AG09309 (cell line): ENCODE results near the gene SRD5A1.

Experiments used
- DNase-seq: peaks from one replicate; pipeline ENCODE4 v3.0.0-alpha.2; 2010; ENCODE audit warnings: low read depth
- H3K4me3 ChIP-seq: 2 replicates; pipeline ENCODE4 v1.5.1; 2011; ENCODE audit warnings: mild to moderate bottlenecking, low read depth, low read length, moderate library complexity; ENCODE audit not compliant: control insufficient read depth
- TF ChIP-seq, protein P1 (sequence below): IDR thresholded peaks from 2 replicates; pipeline ENCODE4 v1.5.1; 2011; ENCODE audit warnings: mild to moderate bottlenecking, low read depth, low read length, inconsistent platforms; ENCODE audit not compliant: insufficient read depth, control insufficient read depth; ENCODE audit errors: missing control alignments

SRD5A1 gene

GRCh38 chr5:6723816-6724300, 90.6 kb downstream of the SRD5A1 start:
- no peak overlapping the region for H3K4me3 ChIP-seq
- DNase-seq, result no peak
- TF ChIP-seq, protein P1, sequence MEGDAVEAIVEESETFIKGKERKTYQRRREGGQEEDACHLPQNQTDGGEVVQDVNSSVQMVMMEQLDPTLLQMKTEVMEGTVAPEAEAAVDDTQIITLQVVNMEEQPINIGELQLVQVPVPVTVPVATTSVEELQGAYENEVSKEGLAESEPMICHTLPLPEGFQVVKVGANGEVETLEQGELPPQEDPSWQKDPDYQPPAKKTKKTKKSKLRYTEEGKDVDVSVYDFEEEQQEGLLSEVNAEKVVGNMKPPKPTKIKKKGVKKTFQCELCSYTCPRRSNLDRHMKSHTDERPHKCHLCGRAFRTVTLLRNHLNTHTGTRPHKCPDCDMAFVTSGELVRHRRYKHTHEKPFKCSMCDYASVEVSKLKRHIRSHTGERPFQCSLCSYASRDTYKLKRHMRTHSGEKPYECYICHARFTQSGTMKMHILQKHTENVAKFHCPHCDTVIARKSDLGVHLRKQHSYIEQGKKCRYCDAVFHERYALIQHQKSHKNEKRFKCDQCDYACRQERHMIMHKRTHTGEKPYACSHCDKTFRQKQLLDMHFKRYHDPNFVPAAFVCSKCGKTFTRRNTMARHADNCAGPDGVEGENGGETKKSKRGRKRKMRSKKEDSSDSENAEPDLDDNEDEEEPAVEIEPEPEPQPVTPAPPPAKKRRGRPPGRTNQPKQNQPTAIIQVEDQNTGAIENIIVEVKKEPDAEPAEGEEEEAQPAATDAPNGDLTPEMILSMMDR, result no peak
